Measurements from ENCODE around the gene CKS2.
"Not testable (repeated sequence)": the region's sequence is repeated elsewhere in the genome, so short reads cannot be mapped to it uniquely, and the experiment has no call there.

DNA sequence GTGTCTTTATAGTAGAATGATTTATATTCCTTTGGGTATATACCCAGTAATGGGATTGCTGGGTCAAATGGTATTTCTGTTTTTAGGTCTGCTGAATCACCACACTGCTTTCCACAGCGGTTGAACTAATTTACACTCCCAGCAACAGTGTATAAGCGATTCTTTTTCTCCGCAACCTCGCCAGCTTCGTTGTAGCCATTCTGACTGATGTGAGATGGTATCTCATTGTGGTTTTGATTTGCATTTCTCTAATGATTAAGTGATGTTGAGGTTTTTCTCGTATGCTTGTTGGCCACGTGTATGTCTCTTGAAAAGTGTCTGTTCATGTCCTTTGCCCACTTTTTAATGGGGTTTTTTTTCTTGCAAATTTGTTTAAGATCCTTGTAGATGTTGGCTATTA is 32.8 kb downstream of the CKS2 start:
- TF ChIP-seq, protein P1, sequence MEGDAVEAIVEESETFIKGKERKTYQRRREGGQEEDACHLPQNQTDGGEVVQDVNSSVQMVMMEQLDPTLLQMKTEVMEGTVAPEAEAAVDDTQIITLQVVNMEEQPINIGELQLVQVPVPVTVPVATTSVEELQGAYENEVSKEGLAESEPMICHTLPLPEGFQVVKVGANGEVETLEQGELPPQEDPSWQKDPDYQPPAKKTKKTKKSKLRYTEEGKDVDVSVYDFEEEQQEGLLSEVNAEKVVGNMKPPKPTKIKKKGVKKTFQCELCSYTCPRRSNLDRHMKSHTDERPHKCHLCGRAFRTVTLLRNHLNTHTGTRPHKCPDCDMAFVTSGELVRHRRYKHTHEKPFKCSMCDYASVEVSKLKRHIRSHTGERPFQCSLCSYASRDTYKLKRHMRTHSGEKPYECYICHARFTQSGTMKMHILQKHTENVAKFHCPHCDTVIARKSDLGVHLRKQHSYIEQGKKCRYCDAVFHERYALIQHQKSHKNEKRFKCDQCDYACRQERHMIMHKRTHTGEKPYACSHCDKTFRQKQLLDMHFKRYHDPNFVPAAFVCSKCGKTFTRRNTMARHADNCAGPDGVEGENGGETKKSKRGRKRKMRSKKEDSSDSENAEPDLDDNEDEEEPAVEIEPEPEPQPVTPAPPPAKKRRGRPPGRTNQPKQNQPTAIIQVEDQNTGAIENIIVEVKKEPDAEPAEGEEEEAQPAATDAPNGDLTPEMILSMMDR (conservative IDR thresholded peaks at IDR 0.05; ENCODE audit: low read depth in 2 of 2) = not testable (repeated sequence)
- not testable (repeated sequence) for TF ChIP-seq POLR2AphosphoS5 (IDR thresholded peaks at IDR 0.05; ENCODE audit: low read depth); EZH2phosphoT487 (IDR thresholded peaks at IDR 0.05; ENCODE audit: unreplicated experiment); JUNB (IDR thresholded peaks at IDR 0.05; ENCODE audit: unreplicated experiment); STAT1 (IDR thresholded peaks at IDR 0.05; ENCODE audit: unreplicated experiment); EZH2 (IDR thresholded peaks at IDR 0.05; ENCODE audit: low read depth, unreplicated experiment); NANOG (IDR thresholded peaks at IDR 0.05; ENCODE audit: borderline replicate concordance)
